Hepatocyte (in vitro differentiated cells): ENCODE measurements around the gene ALCAM.

ENCODE experiments used
- CTCF ChIP-seq: fragments of 200-600 bp; sonication (generic); IDR thresholded peaks from 2 replicates; pipeline ENCODE4 v1.5.1; 2016; ENCODE audit warnings: antibody characterized with exemption, mild to moderate bottlenecking; ENCODE audit not compliant: poor library complexity
- EZH2 ChIP-seq: fragments of 200-600 bp; sonication (generic); IDR thresholded peaks from 2 replicates; pipeline ENCODE4 v1.6.1; 2016; ENCODE audit warnings: antibody characterized with exemption, mild to moderate bottlenecking, borderline replicate concordance
- EZH2phosphoT487 ChIP-seq: fragments of 200-600 bp; sonication (generic); IDR thresholded peaks from one replicate; pipeline ENCODE4 v1.6.1; 2018; ENCODE audit warnings: antibody characterized with exemption, mild to moderate bottlenecking, low read depth, moderate library complexity; ENCODE audit not compliant: unreplicated experiment, severe bottlenecking

- TF ChIP-seq EZH2 (no peak), CTCF (no peak), EZH2phosphoT487 (no peak)
Measured at GRCh38 chr3:105324951-105325350, 41.8 kb upstream of the ALCAM start.
